WTC11 (cell line): Measurements from ENCODE around the gene CFAP251. TPM values are rescaled to one million over a fixed set of nuclear protein-coding genes. Genes with fewer than 3 reads are reported as not detected.

ENCODE experiments used
- ATAC-seq: fragments of 200-7000 bp; cut with Tn5 transposase; 2 replicates; pipeline ENCODE4 v1.10.0; 2021; ENCODE audit warnings: mild to moderate bottlenecking, moderate library complexity
- CTCF ChIA-PET: fragments of 300-600 bp; sonication (Branson Sonifier 250); formaldehyde crosslinking; loops from one replicate; lab custom pipeline; 2021; ENCODE audit warnings: antibody characterized with exemption; lab: Charles Lee
- POLR2A ChIA-PET: fragments of 350-600 bp; sonication (Branson Sonifier 250); formaldehyde crosslinking; loops from one replicate; lab custom pipeline; 2021; ENCODE audit warnings: antibody characterized with exemption; lab: Charles Lee
- DNase-seq: peaks from one replicate; pipeline ENCODE4 v3.0.0; 2021; ENCODE audit warnings: low spot score
- H3K27ac Mint-ChIP-seq: 2 replicates; pipeline ENCODE4 v1.8.0; 2021; ENCODE audit warnings: mixed read lengths
- H3K27me3 Mint-ChIP-seq: 2 replicates; pipeline ENCODE4 v1.8.0; 2021; ENCODE audit warnings: low read depth, mild to moderate bottlenecking, moderate library complexity, mixed read lengths
- H3K36me3 Mint-ChIP-seq: 2 replicates; pipeline ENCODE4 v1.8.0; 2021; ENCODE audit warnings: mixed read lengths
- H3K4me1 Mint-ChIP-seq: 2 replicates; pipeline ENCODE4 v1.8.0; 2022; ENCODE audit warnings: mixed read lengths
- H3K4me3 Mint-ChIP-seq: 2 replicates; pipeline ENCODE4 v1.8.0; 2021; ENCODE audit warnings: mild to moderate bottlenecking, moderate library complexity, mixed read lengths
- H3K9me3 Mint-ChIP-seq: 2 replicates; pipeline ENCODE4 v1.8.0; 2021; ENCODE audit warnings: mixed read lengths
- AR ChIP-seq: fragments of 250-450 bp; sonication (Bioruptor Pico); IDR thresholded peaks from 2 replicates; pipeline ENCODE4 v1.9.0; 2021; ENCODE audit warnings: mild to moderate bottlenecking
- ARID4B ChIP-seq: sonication (generic); formaldehyde crosslinking; IDR thresholded peaks from 2 replicates; pipeline ENCODE4 v1.8.0; 2023; ENCODE audit warnings: missing genetic modification reagents, mild to moderate bottlenecking, borderline replicate concordance
- ATF3 ChIP-seq: sonication (generic); formaldehyde crosslinking; conservative IDR thresholded peaks from 2 replicates; pipeline ENCODE4 v1.8.1; 2022; ENCODE audit warnings: mild to moderate bottlenecking, missing genetic modification reagents
- CREM ChIP-seq: sonication (generic); formaldehyde crosslinking; IDR thresholded peaks from 2 replicates; pipeline ENCODE4 v1.8.1; 2022; ENCODE audit warnings: mild to moderate bottlenecking, missing genetic modification reagents, moderate library complexity
- E2F5 ChIP-seq: sonication (generic); formaldehyde crosslinking; IDR thresholded peaks from 2 replicates; pipeline ENCODE4 v1.8.1; 2022; ENCODE audit warnings: mild to moderate bottlenecking, moderate library complexity, missing genetic modification reagents
- ELF4 ChIP-seq: sonication (generic); formaldehyde crosslinking; IDR thresholded peaks from 2 replicates; pipeline ENCODE4 v1.8.1; 2022; ENCODE audit warnings: low read depth, mild to moderate bottlenecking, moderate library complexity, missing genetic modification reagents
- ETV6 ChIP-seq: sonication (generic); formaldehyde crosslinking; IDR thresholded peaks from 2 replicates; pipeline ENCODE4 v1.8.1; 2022; ENCODE audit warnings: mild to moderate bottlenecking, missing genetic modification reagents
- MYBL2 ChIP-seq: sonication (generic); formaldehyde crosslinking; IDR thresholded peaks from 2 replicates; pipeline ENCODE4 v1.8.1; 2023; ENCODE audit warnings: mild to moderate bottlenecking, moderate library complexity, missing genetic modification reagents
- NFATC4 ChIP-seq: fragments of 250-450 bp; sonication (Bioruptor Pico); IDR thresholded peaks from 2 replicates; pipeline ENCODE4 v1.9.0; 2021; ENCODE audit warnings: mild to moderate bottlenecking
- NFE2L1 ChIP-seq: sonication (generic); formaldehyde crosslinking; IDR thresholded peaks from 2 replicates; pipeline ENCODE4 v1.8.1; 2023; ENCODE audit warnings: missing genetic modification reagents
- NFYB ChIP-seq: sonication (generic); formaldehyde crosslinking; conservative IDR thresholded peaks from 2 replicates; pipeline ENCODE4 v1.8.0; 2022; ENCODE audit warnings: low read depth, missing genetic modification reagents
- STAT6 ChIP-seq: sonication (generic); formaldehyde crosslinking; conservative IDR thresholded peaks from 2 replicates; pipeline ENCODE4 v1.8.1; 2023; ENCODE audit warnings: mild to moderate bottlenecking, low read depth, missing genetic modification reagents, moderate library complexity
- ZNF232 ChIP-seq: sonication (generic); formaldehyde crosslinking; IDR thresholded peaks from 2 replicates; pipeline ENCODE4 v1.8.0; 2022; ENCODE audit warnings: mild to moderate bottlenecking, missing genetic modification reagents
- ZNF281 ChIP-seq: sonication (generic); formaldehyde crosslinking; IDR thresholded peaks from 2 replicates; pipeline ENCODE4 v1.8.0; 2023; ENCODE audit warnings: mild to moderate bottlenecking, missing genetic modification reagents
- ZNF416 ChIP-seq: fragments of 250-450 bp; sonication (Bioruptor Pico); IDR thresholded peaks from 2 replicates; pipeline ENCODE4 v1.9.0; 2021; ENCODE audit warnings: mild to moderate bottlenecking, inconsistent platforms
- ZNF423 ChIP-seq: fragments of 250-450 bp; sonication (Bioruptor Pico); IDR thresholded peaks from 2 replicates; pipeline ENCODE4 v2.1.2; 2022; ENCODE audit warnings: mild to moderate bottlenecking, moderate library complexity
- ZNF512 ChIP-seq: sonication (generic); formaldehyde crosslinking; IDR thresholded peaks from 2 replicates; pipeline ENCODE4 v1.8.1; 2022; ENCODE audit warnings: missing genetic modification reagents, borderline replicate concordance
- ZNF671 ChIP-seq: fragments of 250-450 bp; sonication (Bioruptor Pico); IDR thresholded peaks from 2 replicates; pipeline ENCODE4 v1.8.0; 2021; ENCODE audit warnings: mild to moderate bottlenecking
- ZSCAN18 ChIP-seq: fragments of 250-450 bp; sonication (Bioruptor Pico); IDR thresholded peaks from 2 replicates; pipeline ENCODE4 v2.1.2; 2022; ENCODE audit warnings: mild to moderate bottlenecking, moderate library complexity
- total RNA-seq: library from RNA; stranded (reverse); gene quantifications from 3 replicates; pipeline ENCODE4 v1.2.3, GENCODE V29; 2021

The CFAP251 gene
- total RNA-seq, 1 experiment from 2014 or later: 3.1 TPM

GRCh38 chr12:121872546-121873215, 45.7 kb upstream of the CFAP251 start (continued):
- TF ChIP-seq E2F5 (CRISPR knock-in tag) (no peak), NFE2L1 (no peak), ZNF281 (CRISPR knock-in tag) (no peak), STAT6 (no peak), ZNF512 (CRISPR knock-in tag) (no peak), ZNF671 (CRISPR knock-in tag) (no peak), NFYB (CRISPR knock-in tag) (no peak), CREM (CRISPR knock-in tag) (no peak), ZNF416 (CRISPR knock-in tag) (no peak)

GRCh38 chr12:121873216-121873569, 45.2 kb upstream of the CFAP251 start:
- no peak overlapping the region for H3K27ac Mint-ChIP-seq
- H3K27me3 Mint-ChIP-seq: no peaks in the 10 kb centered on the region
- ChIA-PET CTCF (interaction anchor here (1.1 kb wide), 2 partner anchors 79 kb away, joined by 3 to 6 read pairs; partner anchors contain the start of gene RHOF), POLR2A (interaction anchor here (0.5 kb wide), 1 partner anchor 35 kb away, joined by 3 read pairs; no protein-coding TSS in a partner anchor)
- no peak overlapping the region for H3K4me3 Mint-ChIP-seq
- ATAC-seq (no peak), DNase-seq (no peak)
- no peaks in the 10 kb centered on the region for H3K9me3 Mint-ChIP-seq
- H3K4me1 Mint-ChIP-seq: no peaks in the 10 kb centered on the region
- no peaks in the 10 kb centered on the region for H3K36me3 Mint-ChIP-seq
- no peak for TF ChIP-seq NFATC4
- no peak for TF ChIP-seq ATF3 (CRISPR knock-in tag)
- TF ChIP-seq ZNF423 (CRISPR knock-in tag): no peak
- no peak for TF ChIP-seq ZNF232 (CRISPR knock-in tag)
- TF ChIP-seq ZSCAN18 (CRISPR knock-in tag): no peak
- TF ChIP-seq ARID4B (CRISPR knock-in tag): no peak
- TF ChIP-seq ETV6 (CRISPR knock-in tag): no peak
- TF ChIP-seq AR (CRISPR knock-in tag): no peak
- no peak for TF ChIP-seq MYBL2 (CRISPR knock-in tag)
- no peak for TF ChIP-seq ELF4 (CRISPR knock-in tag)
